Endothelial cell of umbilical vein (primary cell): ENCODE results near the gene PLPPR4. TPM values are rescaled to one million over a fixed set of nuclear protein-coding genes. Genes with fewer than 3 reads are reported as not detected.

ENCODE experiments used
- BruUV-seq: library from RNA; stranded (reverse); fragments of 400-500 nt; replicated peaks from 2 replicates; lab custom pipeline; 2021; lab: Mats Ljungman, UMichigan
- CTCF ChIA-PET: fragments of 300-600, 350-600 bp; sonication (Branson Sonifier 250); formaldehyde crosslinking; loops from one replicate; lab custom pipeline; 2021; ENCODE audit warnings: antibody characterized with exemption, inconsistent platforms; lab: Charles Lee
- POLR2A ChIA-PET: fragments of 300-600, 350-600 bp; sonication (Branson Sonifier 250); formaldehyde crosslinking; loops from one replicate; lab custom pipeline; 2021; ENCODE audit warnings: antibody characterized with exemption, inconsistent platforms; lab: Charles Lee
- DNase-seq: peaks from one replicate; pipeline ENCODE4 v3.0.0-alpha.2; 2011; ENCODE audit warnings: low read depth, low spot score
- FAIRE-seq: peaks from 2 replicates; lab custom pipeline; 2011; peaks lifted over from hg19 to GRCh38; lab: Jason Lieb, UNC
- H2AFZ ChIP-seq: 2 replicates; pipeline ENCODE4 v1.6.0; 2012; ENCODE audit warnings: low read depth, low read length, control low read depth, inconsistent platforms
- H3K27ac ChIP-seq: 2 replicates; pipeline ENCODE4 v1.5.1; 2011; ENCODE audit warnings: low read depth, mild to moderate bottlenecking, control low read depth, low read length, moderate library complexity; ENCODE audit not compliant: insufficient read depth
- H3K27me3 ChIP-seq, 2 experiments: 2 replicates each; pipeline versions ENCODE4 v1.6.0 to v1.6.1; 2011; ENCODE audit warnings: low read length in 2 of 2, mixed read lengths in 1 of 2; ENCODE audit not compliant: control insufficient read depth in 2 of 2, insufficient read depth in 2 of 2
- H3K36me3 ChIP-seq, 2 experiments: 2 replicates in 1 of 2; 3 replicates in 1 of 2; pipeline ENCODE4 v1.5.1; 2011; ENCODE audit warnings: low read length in 2 of 2, mild to moderate bottlenecking in 1 of 2, moderate library complexity in 1 of 2; ENCODE audit not compliant: control insufficient read depth in 2 of 2, insufficient read depth in 2 of 2; ENCODE audit errors: extremely low read depth in 1 of 2
- H3K4me1 ChIP-seq: 3 replicates; pipeline ENCODE4 v1.5.1; 2011; ENCODE audit warnings: mild to moderate bottlenecking, low read length; ENCODE audit not compliant: control insufficient read depth, insufficient read depth; ENCODE audit errors: extremely low read depth
- H3K4me2 ChIP-seq: 2 replicates; pipeline ENCODE4 v1.6.1; 2011; ENCODE audit warnings: low read length, control low read depth, mixed read lengths; ENCODE audit not compliant: insufficient read depth
- H3K4me3 ChIP-seq, 3 experiments: fragments of 200-600 bp in 1 of 3; sonication (generic), shearing (Covaris generic) in 1 of 3; replicated peaks in 1 of 3; 2 replicates each; pipeline ENCODE4 v1.5.1; 2011 to 2016; ENCODE audit warnings: control low read depth in 3 of 3, low read length in 3 of 3, mild to moderate bottlenecking in 2 of 3, inconsistent platforms in 1 of 3, low read depth in 1 of 3, moderate library complexity in 1 of 3; ENCODE audit not compliant: insufficient read depth in 1 of 3
- H3K79me2 ChIP-seq: 2 replicates; pipeline ENCODE4 v1.6.0; 2012; ENCODE audit warnings: low read length, inconsistent platforms; ENCODE audit not compliant: control insufficient read depth, insufficient read depth
- H3K9ac ChIP-seq: replicated peaks from 2 replicates; pipeline ENCODE3; 2011; ENCODE audit warnings: low read length, control low read depth; ENCODE audit not compliant: insufficient read depth; ENCODE audit errors: extremely low read depth
- H3K9me1 ChIP-seq: replicated peaks from 3 replicates; pipeline ENCODE4 v1.6.0; 2011; ENCODE audit warnings: mild to moderate bottlenecking, low read length; ENCODE audit not compliant: control insufficient read depth, insufficient read depth; ENCODE audit errors: extremely low read depth
- H3K9me3 ChIP-seq: replicated peaks from 2 replicates; pipeline ENCODE4 v1.5.1; 2012; ENCODE audit warnings: low read length, inconsistent platforms; ENCODE audit not compliant: control insufficient read depth, insufficient read depth
- H4K20me1 ChIP-seq: replicated peaks from 2 replicates; pipeline ENCODE3; 2011; ENCODE audit warnings: mild to moderate bottlenecking, low read length; ENCODE audit not compliant: control insufficient read depth, insufficient read depth; ENCODE audit errors: extremely low read depth
- CTCF ChIP-seq, 2 donors: IDR thresholded peaks; 1 replicate in 1 of 2; 2 replicates in 1 of 2; pipeline ENCODE4 v1.5.1; 2011; ENCODE audit warnings: low read length in 2 of 2, mild to moderate bottlenecking in 2 of 2, moderate library complexity in 2 of 2, control low read depth in 1 of 2, inconsistent platforms in 1 of 2, low read depth in 1 of 2; ENCODE audit not compliant: insufficient read depth in 1 of 2; ENCODE audit errors: extremely low read depth in 1 of 2
- EZH2 ChIP-seq: IDR thresholded peaks from 2 replicates; pipeline ENCODE4 v1.6.1; 2012; ENCODE audit warnings: borderline replicate concordance, low read depth, mild to moderate bottlenecking, moderate library complexity, low read length, inconsistent platforms; ENCODE audit not compliant: severe bottlenecking
- FOS ChIP-seq: IDR thresholded peaks from 2 replicates; pipeline ENCODE4 v1.6.1; 2011; ENCODE audit warnings: mild to moderate bottlenecking, low read length, moderate library complexity, borderline replicate concordance; ENCODE audit not compliant: insufficient read depth
- GATA2 ChIP-seq: IDR thresholded peaks from 2 replicates; pipeline ENCODE4 v1.7.0; 2011; ENCODE audit warnings: low read depth, mild to moderate bottlenecking, moderate library complexity, mixed read lengths, low read length; ENCODE audit not compliant: insufficient read length, insufficient read depth
- JUN ChIP-seq: IDR thresholded peaks from 2 replicates; pipeline ENCODE4 v1.6.1; 2011; ENCODE audit warnings: borderline replicate concordance, low read depth; ENCODE audit not compliant: insufficient read length, insufficient read depth
- MAX ChIP-seq: IDR thresholded peaks from 2 replicates; pipeline ENCODE4 v1.6.1; 2011; ENCODE audit not compliant: insufficient read depth, insufficient read length
- MYC ChIP-seq: IDR thresholded peaks from one replicate; pipeline ENCODE4 v1.6.1; 2011; ENCODE audit warnings: mild to moderate bottlenecking, low read depth, low read length
- POLR2A ChIP-seq: IDR thresholded peaks from 2 replicates; pipeline ENCODE4 v1.6.1; 2012; ENCODE audit warnings: low read depth, mild to moderate bottlenecking, control low read depth, low read length
- POLR2AphosphoS5 ChIP-seq: IDR thresholded peaks from 2 replicates; pipeline ENCODE4 v1.6.1; 2012; ENCODE audit warnings: low read depth, mild to moderate bottlenecking, control low read depth, low read length, moderate library complexity; ENCODE audit not compliant: insufficient read depth
- dilution Hi-C: fragments of 300-500 bp; cut with MboI; formaldehyde crosslinking; loops from one replicate; pipeline ENCODE4 v1.15.0; 2019; ENCODE audit warnings: low sequenced_read_pairs; ENCODE audit not compliant: extremely low pct_ligation_motif_present
- intact Hi-C: fragments of 100-400 bp; cut with micrococcal nuclease; formaldehyde crosslinking; loops from one replicate; pipeline ENCODE4 v1.10.0; 2022
- polyA plus RNA-seq, 4 experiments: library from polyadenylated mRNA; depleted of rRNA in 3 of 4; stranded (reverse) in 3 of 4; unstranded in 1 of 4; fragments of >200 nt; gene quantifications; 2 replicates each; pipeline versions ENCODE4 v1.2.1 to v1.2.3, GENCODE V29; 2011 to 2012; ENCODE audit warnings: missing spikeins in 1 of 4
- total RNA-seq: library from RNA; stranded (reverse); gene quantifications from 2 replicates; pipeline ENCODE4 v1.2.3, GENCODE V29; 2021

PLPPR4 gene
- total and polyA plus RNA-seq, 2 donors (not counting 3 experiments of a cell fraction or from before 2014, with no cell fraction given), result not detected

GRCh38 chr1:99348397-99349132 is 84.3 kb downstream of the PLPPR4 start:
- H3K4me1 ChIP-seq, result no peaks in the 10 kb centered on the region
- H3K4me3 ChIP-seq, result no peak overlapping the region
- no peak for TF ChIP-seq MAX
- no peak for TF ChIP-seq CTCF (IDR thresholded peaks at IDR 0.05; ENCODE audit: extremely low read depth in 1 of 2, insufficient read depth in 1 of 2, low read depth in 1 of 2, low read length in 2 of 2)
- no peak for FAIRE-seq
- no peak overlapping the region for H3K9ac ChIP-seq
- ChIA-PET CTCF (interaction anchor here (1.3 kb wide), 1 partner anchor 18 kb away, joined by 3 read pairs; no protein-coding TSS in a partner anchor), POLR2A (no interaction called here)
- no TSS peak for BruUV-seq
- intact Hi-C loops (no loop called here), dilution Hi-C loops (no loop called here)
- no peak overlapping the region for H3K27ac ChIP-seq
- no peak overlapping the region for H2AFZ ChIP-seq
- no peaks in the 10 kb centered on the region for H4K20me1 ChIP-seq
- H3K27me3 ChIP-seq, result no peaks in the 10 kb centered on the region
- H3K79me2 ChIP-seq, result no peaks in the 10 kb centered on the region
- no peaks in the 10 kb centered on the region for H3K36me3 ChIP-seq
- no peak overlapping the region for H3K4me2 ChIP-seq
- H3K9me1 ChIP-seq, result no peaks in the 10 kb centered on the region
- DNase-seq, result no peak
- H3K9me3 ChIP-seq, result no peaks in the 10 kb centered on the region

- dilution Hi-C loops, result no loop called here
- intact Hi-C loops, result no loop called here
- H3K4me2 ChIP-seq, result no peak overlapping the region
- no peaks in the 10 kb centered on the region for H3K9me1 ChIP-seq
- no peak for TF ChIP-seq MAX
- no peak for TF ChIP-seq JUN
- TF ChIP-seq POLR2AphosphoS5, result no peak
- no peak for TF ChIP-seq MYC
- no peak for TF ChIP-seq GATA2
- TF ChIP-seq POLR2A, result no peak
- TF ChIP-seq FOS, result no peak
- no peak for TF ChIP-seq EZH2
- TF ChIP-seq CTCF (IDR thresholded peaks at IDR 0.05; ENCODE audit: extremely low read depth in 1 of 2, insufficient read depth in 1 of 2, low read depth in 1 of 2, low read length in 2 of 2), result no peak
- H3K27me3 ChIP-seq, result no peaks in the 10 kb centered on the region
- no peaks in the 10 kb centered on the region for H3K9me3 ChIP-seq
- FAIRE-seq (no peak), DNase-seq (no peak)
- H3K27ac ChIP-seq, result no peak overlapping the region
- H3K9ac ChIP-seq, result no peak overlapping the region
- no peak overlapping the region for H3K4me3 ChIP-seq
- ChIA-PET CTCF (no interaction called here), POLR2A (no interaction called here)
- H4K20me1 ChIP-seq, result no peaks in the 10 kb centered on the region
- no peaks in the 10 kb centered on the region for H3K79me2 ChIP-seq
- no peak overlapping the region for H2AFZ ChIP-seq
- no peaks in the 10 kb centered on the region for H3K36me3 ChIP-seq
- BruUV-seq, result no TSS peak
- H3K4me1 ChIP-seq, result no peaks in the 10 kb centered on the region
Observed at GRCh38 chr1:99352821-99353220, 88.5 kb downstream of the PLPPR4 start.
